B cell (primary cell): Measurements from ENCODE around the gene RAB3IL1. TPM values are rescaled to one million over a fixed set of nuclear protein-coding genes. Genes with fewer than 3 reads are reported as not detected.

ENCODE experiments used
- ATAC-seq: fragments of 200-7000 bp; cut with Tn5 transposase; one replicate; pipeline ENCODE4 v1.10.0; 2021; ENCODE audit warnings: low read depth, mild to moderate bottlenecking, moderate number of reproducible peaks, moderate library complexity
- CTCF ChIA-PET: fragments of 350-600 bp; sonication (Branson Sonifier 250); formaldehyde crosslinking; loops from one replicate; lab custom pipeline; 2021; ENCODE audit warnings: antibody characterized with exemption, inconsistent platforms; lab: Charles Lee
- POLR2A ChIA-PET: fragments of 350-600 bp; sonication (Branson Sonifier 250); formaldehyde crosslinking; loops from one replicate; lab custom pipeline; 2021; ENCODE audit warnings: antibody characterized with exemption; lab: Charles Lee
- DNase-seq: peaks from one replicate; pipeline ENCODE4 v3.0.0; 2013
- H2AFZ ChIP-seq: 2 replicates; pipeline ENCODE4 v1.6.1; 2012; ENCODE audit warnings: mild to moderate bottlenecking, low read depth, low read length; ENCODE audit not compliant: insufficient read depth, poor library complexity, severe bottlenecking
- H3K27ac ChIP-seq, 2 donors: 1 replicate in 1 of 2; 2 replicates in 1 of 2; pipeline ENCODE4 v1.5.1; 2012 to 2013; ENCODE audit warnings: low read length in 2 of 2, mild to moderate bottlenecking in 2 of 2, moderate library complexity in 1 of 2
- H3K27me3 ChIP-seq, 4 experiments: fragments of 200-600 bp in 1 of 4; sonication (generic) in 1 of 4; replicated peaks in 1 of 4; 1 replicate in 2 of 4; 2 replicates in 2 of 4; pipeline versions ENCODE4 v1.6.1 to v1.7.0; 2013 to 2016; ENCODE audit warnings: low read length in 3 of 4, mild to moderate bottlenecking in 2 of 4, mixed read lengths in 1 of 4, moderate library complexity in 1 of 4; ENCODE audit not compliant: insufficient read depth in 4 of 4, control insufficient read depth in 3 of 4; ENCODE audit errors: control extremely low read depth in 1 of 4
- H3K36me3 ChIP-seq, 2 experiments: replicated peaks in 1 of 2; 1 replicate in 1 of 2; 2 replicates in 1 of 2; pipeline versions ENCODE4 v1.6.1 to v1.7.1; 2013; ENCODE audit warnings: low read length in 1 of 2; ENCODE audit not compliant: insufficient read depth in 2 of 2, control insufficient read depth in 1 of 2; ENCODE audit errors: control extremely low read depth in 1 of 2, extremely low read depth in 1 of 2
- H3K4me1 ChIP-seq, 2 donors: fragments of 200-600 bp in 1 of 2; sonication (generic) in 1 of 2; 1 replicate in 1 of 2; 2 replicates in 1 of 2; pipeline versions ENCODE4 v1.5.1 to v1.6.1; 2013 to 2017; ENCODE audit warnings: low read length in 2 of 2; ENCODE audit not compliant: control insufficient read depth in 2 of 2, insufficient read depth in 2 of 2
- H3K4me2 ChIP-seq: replicated peaks from 2 replicates; pipeline ENCODE3; 2012; ENCODE audit warnings: mild to moderate bottlenecking, low read depth, low read length; ENCODE audit not compliant: poor library complexity, severe bottlenecking
- H3K4me3 ChIP-seq, 5 experiments: fragments of 200-600 bp in 1 of 5; sonication (generic) in 1 of 5; 1 replicate in 3 of 5; 2 replicates in 2 of 5; pipeline versions ENCODE4 v1.5.1 to v1.7.0; 2011 to 2016; ENCODE audit warnings: low read length in 4 of 5, mild to moderate bottlenecking in 4 of 5, low read depth in 2 of 5, control low read depth in 1 of 5, moderate library complexity in 1 of 5; ENCODE audit not compliant: insufficient read depth in 1 of 5; ENCODE audit errors: control extremely low read depth in 1 of 5, extremely low read depth in 1 of 5
- H3K79me2 ChIP-seq: fragments of 200-600 bp; sonication (generic); one replicate; pipeline ENCODE4 v1.6.0; 2016; ENCODE audit warnings: low read length; ENCODE audit not compliant: control insufficient read depth, insufficient read depth
- H3K9ac ChIP-seq: fragments of 200-600 bp; sonication (generic); 2 replicates; pipeline ENCODE4 v1.6.1; 2017; ENCODE audit warnings: mild to moderate bottlenecking, low read length, moderate library complexity
- H3K9me3 ChIP-seq, 3 donors: one replicate each; pipeline versions ENCODE4 v1.6.1 to v1.7.1; 2013; ENCODE audit warnings: low read length in 2 of 3; ENCODE audit not compliant: control insufficient read depth in 2 of 3, insufficient read depth in 1 of 3; ENCODE audit errors: control extremely low read depth in 1 of 3
- H4K20me1 ChIP-seq: 2 replicates; pipeline ENCODE4 v1.6.0; 2012; ENCODE audit warnings: mild to moderate bottlenecking, low read length; ENCODE audit not compliant: insufficient read depth, control insufficient read depth, poor library complexity, severe bottlenecking
- H3K27ac Mint-ChIP-seq: one replicate; pipeline ENCODE4 v1.8.0; 2021; ENCODE audit warnings: mixed read lengths
- H3K27me3 Mint-ChIP-seq: one replicate; pipeline ENCODE4 v1.8.0; 2021; ENCODE audit warnings: mixed read lengths
- H3K4me1 Mint-ChIP-seq: one replicate; pipeline ENCODE4 v1.8.0; 2021; ENCODE audit warnings: mixed read lengths
- H3K4me3 Mint-ChIP-seq: one replicate; pipeline ENCODE4 v1.8.0; 2021; ENCODE audit warnings: mixed read lengths
- H3K9me3 Mint-ChIP-seq: one replicate; pipeline ENCODE4 v1.8.0; 2022; ENCODE audit warnings: mixed read lengths; ENCODE audit not compliant: insufficient read depth
- EZH2 ChIP-seq: IDR thresholded peaks from 2 replicates; pipeline ENCODE4 v1.6.1; 2012; ENCODE audit warnings: borderline replicate concordance, low read depth, mild to moderate bottlenecking, moderate library complexity, low read length; ENCODE audit not compliant: insufficient read depth, poor library complexity, severe bottlenecking
- WGBS: methylation state at CpG from one replicate; pipeline ENCODE4 v1.1.5; 2013; ENCODE audit warnings: missing lambda C conversion rate; ENCODE audit not compliant: insufficient coverage; 5-methylcytosine and 5-hydroxymethylcytosine counted together
- intact Hi-C: fragments of 100-400 bp; cut with micrococcal nuclease; formaldehyde crosslinking; loops from one replicate; pipeline ENCODE4 v1.10.0; 2022
- polyA plus RNA-seq: library from polyadenylated mRNA; depleted of rRNA; stranded (reverse); fragments of >200 nt; gene quantifications from 2 replicates; pipeline ENCODE4 v1.2.3, GENCODE V29; 2012
- total RNA-seq, 2 donors: library from RNA; stranded (reverse); fragments of 120-200 nt in 1 of 2; gene quantifications; 1 replicate in 1 of 2; 2 replicates in 1 of 2; pipeline versions ENCODE4 v1.2.3 to v1.2.4, GENCODE V29; 2013 to 2022
- TF ChIP-seq, protein P1 (sequence below): fragments of 200-600 bp; IDR thresholded peaks from one replicate; pipeline ENCODE4 v1.8.0; 2022; ENCODE audit warnings: antibody characterized with exemption, mild to moderate bottlenecking

RAB3IL1 gene
- total and polyA plus RNA-seq, 2 donors (not counting 1 experiment from before 2014, with no cell fraction given), result 0.27 TPM; not detected in 1

DNA sequence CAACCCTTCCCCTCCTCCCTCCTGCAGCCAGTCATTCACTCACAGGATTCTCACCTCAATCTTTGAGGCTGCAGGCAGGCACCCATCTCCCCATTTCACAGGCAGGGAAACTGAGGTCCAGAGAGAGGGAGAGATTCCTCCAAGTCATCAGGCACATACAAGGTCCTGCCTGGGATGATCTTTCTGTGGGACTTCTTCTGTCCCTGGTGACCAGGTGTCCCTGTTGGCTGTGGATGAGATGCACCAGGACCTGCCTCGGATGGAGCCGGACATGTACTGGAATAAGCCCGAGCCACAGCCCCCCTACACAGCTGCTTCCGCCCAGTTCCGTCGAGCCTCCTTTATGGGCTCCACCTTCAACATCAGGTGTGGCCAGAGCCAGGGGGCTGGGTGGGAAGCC, 42.3 kb upstream of the RAB3IL1 start:
- ATAC-seq (no peak), DNase-seq (no peak)
- POLR2A ChIA-PET, result no interaction called here
- no peak overlapping the region for H3K27ac Mint-ChIP-seq
- Histone ChIP-seq H3K4me2 (no peak overlapping the region), H3K4me3 (no peak overlapping the region), H3K9ac (no peak overlapping the region), H3K36me3 (peaks cover 0 to 25% of the 10 kb centered on the region in 2 experiments), H4K20me1 (peaks cover 8% of the 10 kb centered on the region), H3K79me2 (peaks cover 29% of the 10 kb centered on the region), H3K27ac (no peak overlapping the region), H3K27me3 (peaks cover 0 to 17% (median 6%) of the 10 kb centered on the region in 4 experiments), H3K4me1 (peaks cover 43 to 50% of the 10 kb centered on the region in 2 donors), H2AFZ (no peak overlapping the region), H3K9me3 (peaks cover 0 to 10% (median 0%) of the 10 kb centered on the region in 3 donors)
- CTCF ChIA-PET, result interaction anchor here (0.6 to 2.9 kb wide), 3 partner anchors 12 to 508 kb away, joined by 3 to 16 read pairs (median 6); no protein-coding TSS in a partner anchor
- no peaks in the 10 kb centered on the region for H3K9me3 Mint-ChIP-seq
- intact Hi-C loops, result no loop called here
- WGBS, result 100% methylated on average over 5 of the region's 6 CpGs
- no peak overlapping the region for H3K4me3 Mint-ChIP-seq
- no peak for TF ChIP-seq EZH2
- TF ChIP-seq, protein P1, sequence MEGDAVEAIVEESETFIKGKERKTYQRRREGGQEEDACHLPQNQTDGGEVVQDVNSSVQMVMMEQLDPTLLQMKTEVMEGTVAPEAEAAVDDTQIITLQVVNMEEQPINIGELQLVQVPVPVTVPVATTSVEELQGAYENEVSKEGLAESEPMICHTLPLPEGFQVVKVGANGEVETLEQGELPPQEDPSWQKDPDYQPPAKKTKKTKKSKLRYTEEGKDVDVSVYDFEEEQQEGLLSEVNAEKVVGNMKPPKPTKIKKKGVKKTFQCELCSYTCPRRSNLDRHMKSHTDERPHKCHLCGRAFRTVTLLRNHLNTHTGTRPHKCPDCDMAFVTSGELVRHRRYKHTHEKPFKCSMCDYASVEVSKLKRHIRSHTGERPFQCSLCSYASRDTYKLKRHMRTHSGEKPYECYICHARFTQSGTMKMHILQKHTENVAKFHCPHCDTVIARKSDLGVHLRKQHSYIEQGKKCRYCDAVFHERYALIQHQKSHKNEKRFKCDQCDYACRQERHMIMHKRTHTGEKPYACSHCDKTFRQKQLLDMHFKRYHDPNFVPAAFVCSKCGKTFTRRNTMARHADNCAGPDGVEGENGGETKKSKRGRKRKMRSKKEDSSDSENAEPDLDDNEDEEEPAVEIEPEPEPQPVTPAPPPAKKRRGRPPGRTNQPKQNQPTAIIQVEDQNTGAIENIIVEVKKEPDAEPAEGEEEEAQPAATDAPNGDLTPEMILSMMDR, result no peak
- peaks cover 60% of the 10 kb centered on the region for H3K4me1 Mint-ChIP-seq
- H3K27me3 Mint-ChIP-seq, result no peaks in the 10 kb centered on the region

DNA sequence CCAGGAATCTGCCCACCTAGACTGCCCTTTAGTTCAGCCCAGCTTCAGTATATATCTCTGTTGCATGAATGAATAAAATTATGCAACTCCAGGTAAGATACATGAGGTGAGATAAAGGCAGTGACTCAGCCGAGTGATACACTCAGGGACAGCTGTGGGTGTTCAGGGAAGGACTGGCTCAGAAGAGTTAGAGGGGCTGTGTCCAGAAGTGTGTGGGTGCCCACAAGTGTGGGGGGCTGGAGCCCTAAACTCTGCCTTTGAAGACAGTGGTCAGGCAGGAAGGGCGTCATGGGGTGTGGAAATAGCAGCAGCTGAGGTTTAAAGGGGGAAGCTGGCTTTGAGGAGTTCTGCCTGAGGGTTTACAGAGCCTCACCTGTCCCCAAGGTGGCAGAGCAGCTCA, 41.7 kb upstream of the RAB3IL1 start:
- intact Hi-C loops, result no loop called here
- Mint-ChIP-seq H3K27me3 (no peaks in the 10 kb centered on the region), H3K27ac (peak overlapping the region; percentile 60), H3K9me3 (no peaks in the 10 kb centered on the region), H3K4me1 (peaks cover 54% of the 10 kb centered on the region), H3K4me3 (no peak overlapping the region)
- ChIA-PET POLR2A (interaction anchor here (0.7 kb wide), 1 partner anchor 10 kb away, joined by 7 read pairs; no protein-coding TSS in a partner anchor), CTCF (interaction anchor here (0.6 to 2.9 kb wide), 3 partner anchors 12 to 508 kb away, joined by 3 to 16 read pairs (median 6); no protein-coding TSS in a partner anchor)
- Histone ChIP-seq H3K9me3 (peaks cover 0 to 15% (median 0%) of the 10 kb centered on the region in 3 donors), H3K79me2 (peaks cover 28% of the 10 kb centered on the region), H3K4me3 (no peak overlapping the region), H3K4me2 (no peak overlapping the region), H3K4me1 (peaks cover 39 to 46% of the 10 kb centered on the region in 2 donors), H3K36me3 (peaks cover 0 to 20% of the 10 kb centered on the region in 2 experiments), H4K20me1 (peaks cover 5% of the 10 kb centered on the region), H2AFZ (no peak overlapping the region), H3K27me3 (peaks cover 0 to 22% (median 10%) of the 10 kb centered on the region in 4 experiments), H3K27ac (no peak overlapping the region), H3K9ac (no peak overlapping the region)
- no peak for ATAC-seq
- TF ChIP-seq, protein P1, result no peak
- TF ChIP-seq EZH2, result no peak
- 42% methylated on average over 2 of the region's 2 CpGs for WGBS
- no peak for DNase-seq
